NCI-H2029 (cell line): Measurements from ENCODE around the gene PDIA4.

Experiments used
- DNase-seq: peaks from one replicate; lab custom pipeline; 2025; lab: John Stamatoyannopoulos, UW

PDIA4 gene

GRCh38 chr7:148964483-148965267, 63.6 kb downstream of the PDIA4 start:
- no peak for DNase-seq

- no peak for DNase-seq
These were observed 64.5 kb downstream of the PDIA4 start for GRCh38 chr7:148963583-148964482.

GRCh38 chr7:148962823-148963582, 65.3 kb downstream of the PDIA4 start:
- DNase-seq = peak; percentile 59

GRCh38 chr7:148962440-148962822, 65.9 kb downstream of the PDIA4 start:
- DNase-seq = no peak

- no peak for DNase-seq
These were observed 68.6 kb downstream of the PDIA4 start for GRCh38 chr7:148959726-148960125.

- DNase-seq = no peak
These were observed 70.2 kb downstream of the PDIA4 start for GRCh38 chr7:148958061-148958460.

- DNase-seq = no peak
These were observed 73.5 kb downstream of the PDIA4 start for GRCh38 chr7:148954766-148955165.

GRCh38 chr7:148953676-148954075, 74.6 kb downstream of the PDIA4 start:
- DNase-seq = no peak
